NCI-H146 treated with DMSO at 0.1 percent for 48 hours (cell line): ENCODE data around the gene SAMD3.
"Not testable (repeated sequence)": the region's sequence is repeated elsewhere in the genome, so short reads cannot be mapped to it uniquely, and the experiment has no call there.

Source experiments
- DNase-seq: peaks from one replicate; lab custom pipeline; 2025; ENCODE audit not compliant: unreplicated experiment; lab: John Stamatoyannopoulos, UW

The SAMD3 gene, protein sequence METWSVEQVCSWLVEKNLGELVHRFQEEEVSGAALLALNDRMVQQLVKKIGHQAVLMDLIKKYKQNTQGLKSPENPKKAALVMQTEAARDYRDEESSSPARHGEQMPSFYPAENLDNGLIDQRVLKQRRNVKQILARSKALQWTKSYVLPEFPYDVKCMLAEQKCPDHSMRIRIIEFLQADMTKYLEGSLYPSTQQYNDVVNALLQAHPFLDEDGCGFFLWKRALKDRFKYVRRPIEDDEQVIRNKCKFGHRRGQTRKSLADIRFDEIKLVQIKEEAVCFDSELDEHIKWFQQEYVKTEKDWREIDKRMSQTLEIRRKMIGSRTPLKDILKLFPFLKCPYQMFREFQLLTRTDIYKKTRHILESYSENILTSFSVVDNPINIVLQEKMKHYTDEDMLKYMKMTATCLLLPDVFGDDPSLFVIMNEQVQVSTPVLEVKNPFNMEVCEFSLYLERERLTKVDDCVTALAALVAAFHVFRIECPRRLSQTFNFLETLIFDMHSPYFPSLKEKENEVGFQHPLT

DNA sequence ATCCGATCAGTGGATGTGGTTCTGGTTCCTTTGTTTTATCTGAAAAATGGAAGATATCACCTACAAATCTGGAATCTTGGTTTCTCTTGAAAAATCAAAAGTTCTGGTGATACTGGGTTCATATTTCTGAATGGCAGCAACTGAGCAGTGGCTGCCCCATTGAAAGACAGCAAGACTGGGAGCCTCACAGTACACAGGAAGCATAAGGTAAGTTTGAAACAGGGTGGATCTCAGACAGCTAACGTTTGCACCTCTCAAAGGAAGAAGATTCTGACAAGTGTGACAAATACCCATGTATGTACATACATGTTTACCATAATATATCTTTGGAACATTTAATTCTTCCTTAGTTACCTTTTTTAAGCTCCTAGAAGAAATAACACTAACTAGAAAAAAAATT lies at the start of gene SAMD3:
SAMD3 (minus strand) TSS at position 177 of the 400 bp plus-strand sequence. CDS start 7,678 bp downstream, outside the sequence.
- DNase-seq, result no peak

DNA sequence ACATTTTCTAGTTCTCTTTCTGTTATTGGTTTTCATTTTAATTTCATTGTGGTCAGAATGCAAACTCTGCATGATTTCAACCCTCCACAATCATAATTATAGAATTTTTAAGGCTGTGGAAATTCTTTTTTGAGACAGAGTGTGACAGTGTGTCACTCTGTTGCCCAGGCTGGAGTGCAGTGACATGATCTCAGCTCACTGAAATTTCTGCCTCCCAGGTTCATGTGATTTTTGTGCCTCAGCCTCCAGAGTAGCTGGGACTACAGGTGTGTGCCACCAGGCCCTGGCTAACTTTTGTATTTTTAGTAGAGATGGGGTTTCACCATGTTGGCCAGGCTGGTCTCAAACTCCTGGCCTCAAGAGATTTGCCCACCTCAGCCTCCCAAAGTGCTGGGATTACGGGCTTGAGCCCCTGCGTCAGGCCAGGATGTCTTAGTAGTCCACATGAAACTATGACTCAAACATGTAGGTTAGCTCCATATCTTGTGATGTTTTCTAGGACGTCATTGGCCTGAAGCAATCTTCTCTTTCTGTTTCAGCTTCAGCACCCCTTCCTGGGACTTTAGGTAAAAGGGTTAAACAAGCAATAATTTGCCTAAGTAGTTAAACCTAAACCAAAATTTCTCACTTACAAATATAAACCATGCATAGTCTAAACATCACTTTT lies 47.4 kb upstream of the SAMD3 start:
- no peak for DNase-seq

DNA sequence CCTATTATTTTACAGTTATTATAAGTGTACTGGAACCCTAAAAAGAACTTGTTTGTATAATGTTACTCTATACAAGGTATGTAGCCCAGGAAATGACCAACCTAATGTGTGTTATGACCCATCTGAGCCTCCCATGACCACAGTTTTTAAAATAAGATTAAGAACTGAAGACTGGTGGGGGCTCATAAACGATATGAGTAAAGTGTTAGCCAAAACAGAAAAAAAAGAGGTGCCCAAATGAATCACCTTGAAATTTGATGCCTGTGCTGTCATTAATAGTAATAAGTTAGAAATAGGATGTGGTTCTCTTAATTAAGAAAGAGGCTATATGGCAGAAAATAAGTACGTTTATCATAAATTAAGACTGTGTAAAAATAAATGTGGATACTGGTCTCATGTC lies 42.8 kb upstream of the SAMD3 start:
- not testable (repeated sequence) for DNase-seq

DNA sequence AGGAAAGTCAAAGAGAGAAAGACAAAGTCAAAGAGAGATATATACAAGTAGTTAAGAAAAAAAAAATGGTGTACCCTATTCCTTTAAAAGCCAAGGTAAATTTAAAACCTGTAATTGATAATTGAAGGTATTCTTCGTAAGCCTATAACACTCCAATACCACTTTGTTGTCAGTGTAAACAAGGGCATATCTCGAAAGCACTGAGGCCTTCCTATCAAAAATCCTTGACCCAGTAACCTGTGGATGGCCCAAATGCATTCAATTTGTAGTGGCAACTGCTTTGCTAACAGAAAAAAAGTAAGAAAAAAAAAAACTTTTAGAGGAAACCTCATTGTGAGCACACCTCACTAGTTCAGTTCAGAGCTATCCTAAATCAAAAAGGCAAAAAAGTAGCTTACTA lies 39.3 kb upstream of the SAMD3 start:
- no peak for DNase-seq

DNA sequence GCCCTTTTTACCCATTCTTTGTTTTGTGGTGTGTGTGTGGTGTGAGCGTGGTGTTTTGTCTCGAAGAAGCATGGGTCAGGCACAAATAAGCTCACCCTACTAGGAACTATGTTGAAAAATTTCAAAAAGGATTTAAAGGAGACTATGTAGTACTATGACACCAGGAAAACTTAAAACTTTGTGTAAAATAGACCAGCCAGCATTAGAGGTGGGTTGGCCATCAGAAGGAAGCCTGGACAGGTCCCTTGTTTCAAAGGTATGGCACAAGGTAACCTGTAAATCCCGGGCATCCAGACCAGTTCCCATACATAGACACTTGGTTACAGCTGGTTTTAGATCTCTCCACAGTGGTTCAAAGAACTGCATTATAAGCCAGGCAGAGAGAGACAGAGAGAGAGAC lies 38.8 kb upstream of the SAMD3 start:
- not testable (repeated sequence) for DNase-seq

- DNase-seq, result not testable (repeated sequence)
These were observed 38.0 kb upstream of the SAMD3 start for GRCh38 chr6:130260614-130261241.

GRCh38 chr6:130260050-130260462 lies 37.3 kb upstream of the SAMD3 start:
- not testable (repeated sequence) for DNase-seq

- no peak for DNase-seq
These were observed 36.8 kb upstream of the SAMD3 start for GRCh38 chr6:130259557-130259956.

DNA sequence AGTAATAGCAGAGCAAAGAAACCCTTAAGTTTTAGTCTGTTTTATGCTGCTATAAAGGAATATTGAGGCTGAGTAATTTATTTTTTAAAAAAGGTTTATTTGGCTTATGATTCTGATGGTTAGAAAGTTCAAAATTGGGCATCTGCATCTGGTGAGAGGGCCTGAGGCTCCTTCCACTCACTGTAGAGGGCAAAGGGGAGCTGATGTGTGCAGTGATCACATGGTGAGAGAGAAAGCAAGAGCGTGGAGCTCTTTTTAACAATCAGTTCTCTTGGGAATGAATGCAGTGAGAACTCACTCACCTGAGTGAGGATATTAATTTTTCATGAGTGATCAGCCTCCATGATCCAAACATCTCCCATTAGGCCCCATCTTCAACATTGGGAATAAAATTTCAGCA lies 36.4 kb upstream of the SAMD3 start:
- DNase-seq, result no peak

- DNase-seq, result no peak
These were observed 29.9 kb upstream of the SAMD3 start for GRCh38 chr6:130252527-130253237.

DNA sequence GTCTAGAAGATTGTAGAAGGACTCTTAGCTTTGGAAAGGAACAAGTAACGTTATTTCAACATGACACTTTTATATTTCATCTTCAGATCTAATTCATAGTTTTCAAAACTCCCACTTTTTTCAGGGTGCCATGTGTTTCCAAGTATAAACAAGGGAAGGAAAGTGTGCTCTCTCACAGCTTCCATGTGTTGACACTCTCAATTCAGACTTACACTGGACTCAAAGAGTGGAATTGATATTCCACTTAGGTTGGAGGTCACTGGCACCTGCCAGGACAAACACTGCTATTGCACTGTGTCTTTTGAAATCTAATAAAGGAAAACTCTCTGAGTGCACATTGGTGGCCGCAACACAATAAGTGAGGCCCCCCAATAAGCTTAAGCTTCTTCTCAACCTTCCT lies 22.5 kb upstream of the SAMD3 start:
- DNase-seq, result no peak

DNA sequence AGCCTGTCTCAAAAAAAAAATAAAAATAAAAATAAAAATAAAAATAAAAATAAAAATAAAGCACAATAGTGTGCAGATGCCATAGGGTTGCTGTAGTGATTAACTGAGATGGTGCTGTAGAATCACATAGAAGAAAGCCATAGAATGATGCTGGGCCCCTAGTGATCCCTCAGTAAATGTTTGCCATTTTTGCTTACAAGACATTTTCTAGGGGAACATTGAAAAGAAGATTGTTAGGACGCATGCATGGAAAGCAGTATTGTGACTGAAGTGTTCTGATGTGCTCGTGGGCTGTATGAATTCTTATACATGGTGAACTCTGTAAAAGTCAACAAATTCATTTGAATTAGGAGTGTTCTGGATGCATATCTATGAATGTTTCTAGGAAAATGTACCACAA lies 22.0 kb upstream of the SAMD3 start:
- DNase-seq, result no peak

DNA sequence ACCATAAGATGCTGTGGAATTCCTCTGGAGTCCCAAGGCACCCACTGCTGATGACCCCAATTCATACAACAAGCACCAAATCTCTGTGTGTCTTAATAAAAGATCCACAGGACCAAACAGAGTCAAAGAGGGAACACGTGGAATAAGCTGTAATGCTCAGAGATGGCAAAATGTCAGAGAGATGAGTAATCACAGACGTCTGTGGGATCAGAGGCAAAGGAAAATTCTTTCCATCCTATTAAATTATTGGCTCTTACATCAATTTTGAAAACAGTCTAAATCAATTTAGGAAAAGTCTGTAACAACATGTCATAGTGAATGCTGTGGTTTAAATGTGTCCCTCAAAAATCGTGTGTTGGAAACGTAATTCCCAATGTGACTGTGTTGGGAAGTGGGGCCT lies 17.5 kb upstream of the SAMD3 start:
- DNase-seq, result no peak

DNA sequence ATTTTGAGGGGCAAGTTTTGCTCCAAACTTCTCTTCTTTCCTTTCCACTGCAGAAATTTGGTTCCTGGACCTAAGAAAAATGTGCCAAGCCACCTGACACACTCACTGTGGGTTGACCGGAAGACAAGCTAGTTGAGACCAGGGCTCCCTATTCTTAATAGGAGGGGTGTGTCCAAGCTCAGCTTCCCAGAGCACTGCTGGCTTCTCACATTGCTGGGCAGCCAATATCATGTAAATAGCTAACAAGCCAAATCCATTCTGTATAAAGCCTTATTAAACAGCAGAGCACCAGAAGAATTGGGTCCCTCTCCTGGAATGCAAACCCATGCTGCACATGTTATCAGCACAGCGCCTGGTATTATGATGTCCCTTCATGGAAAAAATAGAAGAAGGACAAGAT lies 17.0 kb upstream of the SAMD3 start:
- DNase-seq, result no peak

DNA sequence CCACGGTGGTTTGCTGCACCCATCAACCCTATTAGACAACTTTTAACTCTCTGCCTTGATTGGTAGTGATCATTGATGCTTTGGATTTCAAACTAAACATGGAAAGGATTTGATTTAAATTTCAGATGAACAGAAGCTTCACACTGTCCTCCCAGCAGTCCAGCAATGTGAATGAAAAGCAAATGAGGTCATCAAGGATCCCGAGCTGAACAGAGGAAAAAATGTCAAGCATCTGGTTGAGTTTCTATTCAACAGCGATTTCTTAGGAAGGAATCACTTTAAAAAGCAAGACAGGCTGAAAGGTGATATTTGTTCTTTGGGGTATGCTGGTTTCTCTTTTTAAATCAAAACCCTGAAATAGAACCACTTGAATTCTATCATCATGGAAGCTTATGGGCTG lies 10.6 kb upstream of the SAMD3 start:
- DNase-seq, result no peak

GRCh38 chr6:130230531-130230930 lies 7.8 kb upstream of the SAMD3 start:
- not testable (repeated sequence) for DNase-seq

DNA sequence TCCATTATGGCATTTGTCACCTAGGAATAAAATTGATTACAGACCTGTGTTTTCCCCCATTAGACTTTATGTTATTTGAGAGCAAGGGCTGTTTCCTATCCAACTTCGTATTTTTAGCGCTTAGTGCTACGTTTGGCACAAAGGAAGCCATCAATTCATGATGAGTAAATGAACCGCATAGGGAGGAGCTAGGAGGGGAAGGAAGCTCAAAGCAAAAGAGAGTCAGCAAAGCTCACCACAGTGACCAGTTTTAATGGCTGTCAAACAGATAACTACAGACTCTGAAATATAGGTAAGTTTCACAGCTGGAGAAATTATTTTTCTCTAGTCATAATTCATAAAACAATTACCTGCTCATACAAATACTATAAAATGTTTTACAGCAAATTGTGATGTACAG lies 6.9 kb upstream of the SAMD3 start:
- DNase-seq, result no peak

DNA sequence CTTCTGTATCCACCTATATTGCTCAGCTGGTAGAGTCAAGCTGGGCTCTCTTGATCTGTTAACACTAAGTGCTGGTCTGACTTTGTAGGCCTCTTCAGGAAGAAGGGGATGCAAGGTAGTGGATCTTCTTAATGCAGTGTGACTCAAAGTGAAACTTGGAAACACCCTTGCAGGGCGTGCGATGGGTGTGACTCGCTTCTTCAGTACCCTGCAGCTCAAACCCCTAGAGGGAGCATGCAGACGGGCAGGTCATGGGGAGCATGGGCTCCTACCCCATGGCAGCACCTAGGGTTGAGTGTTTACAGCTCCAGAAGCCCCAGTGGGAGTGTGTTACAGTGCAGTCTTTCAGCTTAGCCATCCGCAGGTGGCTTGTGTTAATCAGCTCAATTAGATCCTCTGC lies 757 bp upstream of the SAMD3 start:
- no peak for DNase-seq

DNA sequence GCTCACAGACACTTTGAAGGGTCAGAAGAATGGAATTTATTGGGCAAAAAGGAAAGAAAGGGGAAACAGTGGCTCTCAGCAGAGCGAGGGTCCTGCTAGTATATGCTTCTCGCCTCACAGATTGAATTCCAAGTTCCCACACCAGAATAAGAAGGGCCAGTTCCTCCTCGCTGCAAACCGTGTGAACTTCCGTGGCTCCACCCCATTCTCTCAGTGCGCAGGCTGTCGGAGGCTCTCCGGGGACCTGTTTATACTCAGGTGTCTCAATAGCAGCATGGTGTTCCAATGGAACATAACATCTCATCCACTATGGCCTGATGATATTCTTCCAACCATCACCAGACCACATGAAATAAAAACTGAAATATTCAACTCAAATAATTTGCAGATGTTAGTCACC lies 4.6 kb downstream of the SAMD3 start:
- DNase-seq, result no peak

- DNase-seq, result no peak
These were observed 6.1 kb downstream of the SAMD3 start for GRCh38 chr6:130216620-130217019.

DNA sequence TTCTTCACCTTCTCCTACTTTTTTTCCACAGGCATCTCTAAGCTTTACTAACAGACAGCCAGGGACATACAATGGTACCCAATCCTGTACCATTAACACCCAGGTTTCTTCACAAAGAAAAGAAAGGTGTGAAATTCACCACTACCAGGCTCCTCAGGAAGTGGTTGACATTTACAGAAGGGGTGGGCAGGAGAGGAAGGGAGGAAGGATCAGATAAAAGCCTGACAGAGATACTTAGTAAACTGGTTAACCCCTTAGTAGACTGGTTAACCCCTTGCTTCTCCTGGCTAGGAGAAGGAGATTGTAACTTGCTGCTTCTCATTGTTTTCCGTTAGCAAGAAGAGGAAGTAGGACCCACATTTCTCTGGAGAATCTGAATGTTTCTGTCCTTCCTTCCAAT lies 7.2 kb downstream of the SAMD3 start:
- DNase-seq, result no peak
